GM12892 (cell line): ENCODE data around the gene APBA2.

Source experiments
- DNase-seq: peaks from one replicate; pipeline ENCODE4 v3.0.0; 2011; ENCODE audit not compliant: insufficient read length
- FAIRE-seq: peaks from 2 replicates; lab custom pipeline; 2011; peaks lifted over from hg19 to GRCh38; lab: Jason Lieb, UNC
- POLR2A ChIP-seq: IDR thresholded peaks from 2 replicates; pipeline ENCODE4 v1.6.1; 2011; ENCODE audit warnings: low read depth, low read length, control low read depth
- POLR2AphosphoS5 ChIP-seq: IDR thresholded peaks from 2 replicates; pipeline ENCODE4 v1.6.1; 2011; ENCODE audit warnings: low read depth, low read length, control low read depth
- TAF1 ChIP-seq: IDR thresholded peaks from 2 replicates; pipeline ENCODE4 v1.6.1; 2011; ENCODE audit warnings: low read depth, mild to moderate bottlenecking, control low read depth, low read length, borderline replicate concordance

Gene APBA2

DNA sequence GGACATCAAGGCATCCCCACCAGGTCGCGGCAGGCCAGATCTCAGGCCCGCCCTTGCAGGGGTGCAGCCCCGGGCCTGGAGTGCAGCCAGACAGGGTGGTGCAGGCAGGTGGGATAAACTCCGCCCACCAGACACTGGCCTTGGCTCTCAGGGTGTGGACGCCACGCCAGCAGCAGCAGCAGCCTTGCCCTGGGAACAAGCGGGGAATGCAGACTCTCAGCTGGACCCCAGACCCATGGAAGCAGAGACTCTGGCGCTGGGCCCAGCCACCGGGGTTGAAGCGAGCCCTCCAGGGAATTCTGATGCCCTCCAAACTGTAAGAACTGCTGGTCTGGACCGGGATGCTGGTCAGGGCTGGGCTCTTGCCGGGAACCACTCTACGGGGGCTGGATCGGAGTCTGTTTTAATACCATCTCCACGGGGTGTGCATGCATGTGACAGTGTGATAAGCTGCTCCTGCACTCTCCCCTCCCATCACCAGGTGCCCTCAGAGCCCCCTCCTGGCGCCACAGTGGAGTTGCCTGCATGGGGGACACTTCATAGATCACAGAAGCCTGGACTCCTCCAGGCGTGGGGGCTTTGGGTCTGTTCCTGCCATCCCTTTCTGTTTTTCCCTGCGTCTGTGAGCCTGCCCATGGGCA is 241.2 kb downstream of the APBA2 start:
- TF ChIP-seq TAF1 (no peak), POLR2A (no peak), POLR2AphosphoS5 (no peak)
- no peak for DNase-seq
- no peak for FAIRE-seq

GRCh38 chr15:29127506-29128430 is 242.0 kb downstream of the APBA2 start:
- no peak for TF ChIP-seq POLR2A
- TF ChIP-seq POLR2AphosphoS5 = no peak
- TF ChIP-seq TAF1 = no peak
- DNase-seq (no peak), FAIRE-seq (no peak)

DNA sequence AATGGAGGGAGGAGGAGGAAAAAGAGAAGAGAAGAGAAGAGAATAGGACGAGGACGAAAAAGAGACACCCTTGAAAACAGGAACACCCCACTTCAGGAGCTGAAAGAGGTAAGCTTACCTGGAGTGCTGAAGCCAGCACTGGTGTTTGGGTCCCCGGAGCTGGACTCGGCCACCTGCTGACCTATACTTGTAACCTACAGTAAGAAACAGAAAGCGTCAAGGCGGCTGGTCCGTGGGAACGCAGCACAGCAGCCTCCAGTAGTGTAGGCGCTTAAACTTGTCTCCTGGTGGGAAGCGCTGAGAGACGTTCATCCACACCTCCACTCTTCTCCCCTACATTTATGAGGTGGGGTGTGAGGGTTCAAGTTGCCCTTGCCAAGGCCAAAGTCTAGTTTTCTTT is 242.9 kb downstream of the APBA2 start:
- TF ChIP-seq TAF1 (no peak), POLR2A (no peak), POLR2AphosphoS5 (no peak)
- DNase-seq (no peak), FAIRE-seq (no peak)

DNA sequence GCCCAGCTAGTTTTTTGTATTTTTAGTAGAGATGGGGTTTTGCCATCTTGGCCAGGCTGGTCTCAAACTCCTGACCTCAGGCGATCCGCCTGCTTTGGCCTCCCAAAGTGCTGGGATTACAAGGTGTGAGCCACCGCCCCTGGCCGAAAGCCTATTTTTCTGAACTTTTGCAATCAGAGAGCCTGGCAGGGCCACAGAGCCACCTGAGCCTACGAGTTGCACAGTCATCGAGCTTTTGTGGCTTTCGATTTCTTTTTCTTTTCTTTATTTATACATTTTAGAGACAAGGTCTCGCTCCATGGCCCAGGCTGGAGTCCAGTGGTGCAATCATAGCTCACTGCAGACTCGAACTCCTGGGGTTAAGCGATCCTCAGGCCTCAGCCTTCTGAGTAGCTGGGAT is 243.4 kb downstream of the APBA2 start:
- no peak for TF ChIP-seq POLR2A
- no peak for TF ChIP-seq POLR2AphosphoS5
- TF ChIP-seq TAF1 = no peak
- FAIRE-seq = no peak
- DNase-seq = no peak

- TF ChIP-seq TAF1 = no peak
- no peak for TF ChIP-seq POLR2A
- TF ChIP-seq POLR2AphosphoS5 = no peak
- FAIRE-seq (no peak), DNase-seq (no peak)
Observed at GRCh38 chr15:29129926-29130325, 244.2 kb downstream of the APBA2 start.

GRCh38 chr15:29130476-29130875 is 244.7 kb downstream of the APBA2 start:
- no peak for FAIRE-seq
- TF ChIP-seq POLR2A (no peak), POLR2AphosphoS5 (no peak), TAF1 (no peak)
- no peak for DNase-seq

- FAIRE-seq (no peak), DNase-seq (no peak)
- TF ChIP-seq TAF1 (no peak), POLR2A (no peak), POLR2AphosphoS5 (no peak)
Observed at GRCh38 chr15:29130951-29131839, 245.4 kb downstream of the APBA2 start.

DNA sequence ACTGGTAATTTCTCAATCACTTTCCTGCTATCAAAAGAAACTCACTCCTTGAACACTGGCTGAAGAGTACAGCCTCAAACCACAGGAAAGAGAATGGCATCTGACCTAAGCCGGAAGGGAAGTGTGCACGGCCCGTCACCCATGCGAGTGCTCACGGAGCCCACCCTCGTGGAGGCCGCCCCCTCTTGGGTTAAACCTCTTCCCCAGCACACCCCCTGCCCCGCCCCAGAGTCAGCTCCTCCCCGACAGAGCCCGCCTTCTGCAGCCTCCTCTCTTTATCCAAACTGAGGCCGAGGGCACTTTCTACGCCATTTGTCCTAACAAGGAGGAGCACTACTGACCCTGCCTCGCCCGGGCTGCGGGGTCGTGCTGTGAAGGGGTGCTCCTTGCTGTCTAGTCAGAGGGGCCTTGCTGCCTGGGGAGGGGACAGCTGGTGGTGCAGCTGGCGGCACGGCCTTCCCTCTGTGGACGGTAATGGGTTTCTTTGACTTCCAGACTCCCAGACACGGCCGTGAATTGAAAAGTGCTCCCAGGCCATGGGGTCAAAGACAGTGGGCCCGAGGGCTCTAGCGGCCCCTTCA is 246.2 kb downstream of the APBA2 start:
- no peak for FAIRE-seq
- TF ChIP-seq POLR2A (no peak), POLR2AphosphoS5 (no peak), TAF1 (no peak)
- no peak for DNase-seq

DNA sequence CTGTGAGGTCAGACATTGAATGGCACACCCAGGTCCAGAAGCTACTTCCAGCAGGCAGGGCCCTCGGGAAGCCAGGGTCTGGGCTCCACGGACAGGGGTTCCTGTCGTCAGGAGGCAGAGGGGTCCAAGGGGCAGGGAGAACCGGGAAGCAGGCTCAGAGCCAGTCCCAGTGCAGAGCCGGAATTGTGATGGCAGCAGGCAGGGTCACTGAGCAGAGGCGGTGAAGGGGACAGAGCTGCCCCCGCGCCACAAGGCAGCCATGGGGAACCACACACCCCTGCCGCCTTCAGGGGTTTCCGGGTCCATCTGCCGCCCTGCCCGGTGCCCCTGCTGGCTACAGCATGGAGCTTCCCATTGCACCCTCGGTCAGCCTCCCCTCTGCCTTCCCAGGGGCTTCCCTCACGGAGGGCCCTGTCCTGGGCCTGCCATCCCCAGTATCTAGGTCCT is 247.0 kb downstream of the APBA2 start:
- DNase-seq = no peak
- no peak for TF ChIP-seq POLR2A
- no peak for TF ChIP-seq POLR2AphosphoS5
- TF ChIP-seq TAF1 = no peak
- no peak for FAIRE-seq

DNA sequence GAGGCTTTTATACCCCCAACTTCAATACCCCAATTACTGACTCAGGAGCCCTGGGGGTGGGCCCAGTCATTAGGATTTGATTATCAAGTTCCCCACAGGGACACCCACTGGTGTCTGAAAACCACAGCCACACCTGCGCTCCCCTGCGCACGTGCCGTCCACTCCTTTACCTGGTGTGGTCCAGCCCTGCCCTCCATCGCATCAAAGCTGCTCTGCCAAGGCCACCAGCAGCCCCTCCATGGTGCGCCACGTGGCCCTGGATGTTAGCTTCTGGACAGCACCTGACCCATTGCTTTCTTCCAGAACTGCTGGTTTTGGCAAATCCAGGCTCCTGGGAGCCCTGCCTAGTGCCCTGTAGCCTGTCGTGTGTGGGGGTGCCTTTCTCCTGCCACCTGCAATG is 247.5 kb downstream of the APBA2 start:
- TF ChIP-seq POLR2AphosphoS5 (no peak), TAF1 (no peak), POLR2A (no peak)
- DNase-seq (no peak), FAIRE-seq (no peak)
